HuH-7.5 (cell line): ENCODE data around the gene PKN2.

Source experiments
- DNase-seq: peaks from one replicate; pipeline ENCODE4 v3.0.0; 2011; ENCODE audit warnings: low spot score

The PKN2 gene

GRCh38 chr1:88683541-88684481, at the start of gene PKN2:
PKN2 (plus strand) TSS chr1:88684273; CDS start chr1:88684581, 308 bp downstream.
- DNase-seq, result peak; percentile 64

- DNase-seq, result no peak
These were observed 49.5 kb upstream of the PKN2 start for GRCh38 chr1:88634538-88634937.

- DNase-seq, result no peak
These were observed 44.0 kb upstream of the PKN2 start for GRCh38 chr1:88640060-88640459.

- no peak for DNase-seq
These were observed 38.2 kb upstream of the PKN2 start for GRCh38 chr1:88645886-88646285.

GRCh38 chr1:88646476-88647248, 37.4 kb upstream of the PKN2 start:
- DNase-seq, result no peak

GRCh38 chr1:88647249-88647645, 36.8 kb upstream of the PKN2 start:
- DNase-seq, result no peak

- DNase-seq, result no peak
These were observed 36.2 kb upstream of the PKN2 start for GRCh38 chr1:88647749-88648415.

- DNase-seq, result no peak
These were observed 35.4 kb upstream of the PKN2 start for GRCh38 chr1:88648706-88649105.

- no peak for DNase-seq
These were observed 34.1 kb upstream of the PKN2 start for GRCh38 chr1:88649932-88650331.

GRCh38 chr1:88650676-88651418, 33.2 kb upstream of the PKN2 start:
- no peak for DNase-seq

- DNase-seq, result no peak
These were observed 28.9 kb upstream of the PKN2 start for GRCh38 chr1:88655140-88655539.

- DNase-seq, result no peak
These were observed 28.3 kb upstream of the PKN2 start for GRCh38 chr1:88655685-88656299.

- no peak for DNase-seq
These were observed 25.7 kb upstream of the PKN2 start for GRCh38 chr1:88658419-88658818.

GRCh38 chr1:88659552-88659951, 24.5 kb upstream of the PKN2 start:
- no peak for DNase-seq

GRCh38 chr1:88661188-88661587, 22.9 kb upstream of the PKN2 start:
- no peak for DNase-seq

- DNase-seq, result no peak
These were observed 21.9 kb upstream of the PKN2 start for GRCh38 chr1:88661951-88662699.

GRCh38 chr1:88662723-88663122, 21.4 kb upstream of the PKN2 start:
- DNase-seq, result no peak

- no peak for DNase-seq
These were observed 15.7 kb upstream of the PKN2 start for GRCh38 chr1:88668405-88668804.

GRCh38 chr1:88670462-88670861, 13.6 kb upstream of the PKN2 start:
- DNase-seq, result no peak

- DNase-seq, result no peak
These were observed 10.6 kb upstream of the PKN2 start for GRCh38 chr1:88673446-88673845.

- no peak for DNase-seq
These were observed 5.7 kb upstream of the PKN2 start for GRCh38 chr1:88678405-88678804.
